SU-DHL-6 (cell line): Measurements from ENCODE around the gene PDE7B.

Source experiments
- CTCF ChIP-seq: fragments of 200-600 bp; sonication (generic); IDR thresholded peaks from one replicate; pipeline ENCODE4 v1.5.1; 2017; ENCODE audit warnings: antibody characterized with exemption, mild to moderate bottlenecking, low read length, moderate library complexity; ENCODE audit not compliant: insufficient read depth, poor library complexity, severe bottlenecking
- EZH2phosphoT487 ChIP-seq: fragments of 200-600 bp; sonication (generic), shearing (Covaris generic); conservative IDR thresholded peaks from 2 replicates; pipeline ENCODE4 v1.6.1; 2018; ENCODE audit warnings: mild to moderate bottlenecking, antibody characterized with exemption, low read length, moderate library complexity, mixed read lengths

GRCh38 chr6:135972150-135972549 is 120.6 kb downstream of the PDE7B start:
- no peak for TF ChIP-seq CTCF
- no peak for TF ChIP-seq EZH2phosphoT487
